Suppressor macrophage treated with lipopolysaccharide for 1 hour (primary cell): Measurements from ENCODE around the gene SCO1.
"Not testable (repeated sequence)": the region's sequence is repeated elsewhere in the genome, so short reads cannot be mapped to it uniquely, and the experiment has no call there.

Experiments used
- DNase-seq, 3 donors: peaks; one replicate each; pipeline ENCODE4 v3.0.0-alpha.2; 2020 to 2022

SCO1 gene

GRCh38 chr17:10697092-10698081, at the start of gene SCO1, which contains the start of gene ADPRM:
TSS of gene SCO1 (minus strand) at chr17:10697533. CDS start at chr17:10697507, 26 bp downstream.
TSS of gene ADPRM (plus strand) at chr17:10697594. CDS start at chr17:10704927, 7,333 bp downstream.
- DNase-seq = peak; percentile 96 to 97 (median 97)

- DNase-seq = no peak
Observed at GRCh38 chr17:10745231-10745630, 47.9 kb upstream of the SCO1 start.

- no peak for DNase-seq
Observed at GRCh38 chr17:10744501-10745000, 47.2 kb upstream of the SCO1 start.

GRCh38 chr17:10743316-10744009, 46.1 kb upstream of the SCO1 start:
- DNase-seq = no peak

GRCh38 chr17:10742431-10742830, 45.1 kb upstream of the SCO1 start:
- no peak for DNase-seq

GRCh38 chr17:10741416-10742135, 44.2 kb upstream of the SCO1 start:
- DNase-seq = no peak

- DNase-seq = no peak
Observed at GRCh38 chr17:10739386-10739785, 42.1 kb upstream of the SCO1 start.

- DNase-seq = no peak
Observed at GRCh38 chr17:10738521-10739258, 41.4 kb upstream of the SCO1 start.

- DNase-seq = no peak
Observed at GRCh38 chr17:10737736-10738135, 40.4 kb upstream of the SCO1 start.

- peak; percentile 60 to 66 (median 62) for DNase-seq
Observed at GRCh38 chr17:10737168-10737622, 39.9 kb upstream of the SCO1 start.

GRCh38 chr17:10735821-10736220, 38.5 kb upstream of the SCO1 start:
- no peak for DNase-seq

GRCh38 chr17:10735251-10735650, 37.9 kb upstream of the SCO1 start:
- no peak for DNase-seq

GRCh38 chr17:10733666-10734065, 36.3 kb upstream of the SCO1 start:
- no peak for DNase-seq

- DNase-seq = not testable (repeated sequence)
Observed at GRCh38 chr17:10732121-10732520, 34.8 kb upstream of the SCO1 start.

- no peak for DNase-seq
Observed at GRCh38 chr17:10731408-10731879, 34.1 kb upstream of the SCO1 start.

- DNase-seq = peak in 1 of 3 donors; percentile 6
Observed at GRCh38 chr17:10730247-10730646, 32.9 kb upstream of the SCO1 start.

GRCh38 chr17:10729334-10730193, 32.2 kb upstream of the SCO1 start, which contains the start of gene TMEM220:
TSS of gene TMEM220 (minus strand) at chr17:10730023. CDS start at chr17:10729851, 172 bp downstream.
- peak; percentile 68 to 89 (median 78) for DNase-seq

- no peak for DNase-seq
Observed at GRCh38 chr17:10728331-10728892, 31.1 kb upstream of the SCO1 start.

GRCh38 chr17:10727192-10727591, 29.9 kb upstream of the SCO1 start:
- DNase-seq = no peak

- peak in 1 of 3 donors; percentile 3 for DNase-seq
Observed at GRCh38 chr17:10726196-10726595, 28.9 kb upstream of the SCO1 start.
